HuH-7 (cell line): ENCODE data around the gene MUC2.

ENCODE experiments used
- DNase-seq: peaks from one replicate; pipeline ENCODE4 v3.0.0; 2011; ENCODE audit warnings: low spot score

Gene MUC2

GRCh38 chr11:1074244-1075221, at the start of gene MUC2:
Gene MUC2, plus strand, starts transcription at chr11:1074874.
- no peak for DNase-seq

- DNase-seq = no peak
Observed at GRCh38 chr11:1025410-1026162, 49.1 kb upstream of the MUC2 start.

GRCh38 chr11:1026163-1026450, 48.6 kb upstream of the MUC2 start:
- DNase-seq = no peak

GRCh38 chr11:1026641-1027482, 47.8 kb upstream of the MUC2 start:
- DNase-seq = no peak

GRCh38 chr11:1027483-1028290, 47.0 kb upstream of the MUC2 start:
- no peak for DNase-seq

GRCh38 chr11:1028291-1028540, 46.5 kb upstream of the MUC2 start:
- DNase-seq = no peak

- DNase-seq = no peak
Observed at GRCh38 chr11:1028616-1029015, 46.1 kb upstream of the MUC2 start.

GRCh38 chr11:1029051-1029450, 45.6 kb upstream of the MUC2 start:
- DNase-seq = no peak

GRCh38 chr11:1029654-1030053, 45.0 kb upstream of the MUC2 start:
- DNase-seq = no peak

GRCh38 chr11:1030086-1030485, 44.6 kb upstream of the MUC2 start:
- no peak for DNase-seq

- DNase-seq = no peak
Observed at GRCh38 chr11:1030556-1030955, 44.1 kb upstream of the MUC2 start.

- DNase-seq = no peak
Observed at GRCh38 chr11:1031121-1031899, 43.4 kb upstream of the MUC2 start.

- DNase-seq = no peak
Observed at GRCh38 chr11:1032310-1032891, 42.3 kb upstream of the MUC2 start.

GRCh38 chr11:1033016-1033798, 41.5 kb upstream of the MUC2 start:
- no peak for DNase-seq

GRCh38 chr11:1034001-1034400, 40.7 kb upstream of the MUC2 start:
- no peak for DNase-seq

- DNase-seq = no peak
Observed at GRCh38 chr11:1034456-1035295, 40.0 kb upstream of the MUC2 start.

- DNase-seq = no peak
Observed at GRCh38 chr11:1035577-1036283, 38.9 kb upstream of the MUC2 start.

- DNase-seq = no peak
Observed at GRCh38 chr11:1036303-1036923, 38.3 kb upstream of the MUC2 start, which contains the start of gene MUC6. Gene MUC6, minus strand, starts transcription at chr11:1036718. Its CDS starts 63 bp downstream, at chr11:1036655.
